ENCODE data around the gene FAM184A.

DNA sequence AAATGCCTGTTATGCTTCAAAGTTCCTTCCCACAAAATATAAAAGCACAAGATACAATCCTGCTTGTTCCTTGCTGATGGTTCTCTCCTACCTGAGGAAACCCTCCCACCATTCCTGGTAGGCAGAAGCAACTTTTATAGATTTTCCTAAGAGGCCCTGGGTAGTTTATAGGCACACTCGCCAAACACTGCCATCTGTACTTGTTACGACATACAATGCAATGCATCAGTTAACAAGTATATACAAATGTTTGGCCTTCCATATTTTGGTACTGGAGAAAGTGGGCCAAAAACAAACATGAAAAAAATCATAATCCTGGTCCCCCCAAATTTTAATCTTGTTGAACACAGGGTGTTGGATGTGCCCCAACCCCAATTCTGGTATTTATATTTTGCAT is 160.1 kb downstream of the FAM184A start:
- TF ChIP-seq CTCF (IDR thresholded peaks at IDR 0.05; ENCODE audit: extremely low read depth in 1 of 2, insufficient read depth in 1 of 2, low read depth in 1 of 2, low read length in 2 of 2) (no peak), FOS (IDR thresholded peaks at IDR 0.05; ENCODE audit: borderline replicate concordance, insufficient read depth, low read length) (no peak), POLR2AphosphoS5 (IDR thresholded peaks at IDR 0.05; ENCODE audit: insufficient read depth, low read depth, low read length) (no peak), POLR2A (IDR thresholded peaks at IDR 0.05; ENCODE audit: low read depth, low read length) (no peak), EZH2 (IDR thresholded peaks at IDR 0.05; ENCODE audit: borderline replicate concordance, low read depth, low read length, severe bottlenecking) (no peak), JUN (IDR thresholded peaks at IDR 0.05; ENCODE audit: borderline replicate concordance, insufficient read depth, insufficient read length, low read depth) (no peak)

Measured in endothelial cell of umbilical vein (primary cell).